Measurements from ENCODE around the gene KLHDC3.

KLHDC3 gene

DNA sequence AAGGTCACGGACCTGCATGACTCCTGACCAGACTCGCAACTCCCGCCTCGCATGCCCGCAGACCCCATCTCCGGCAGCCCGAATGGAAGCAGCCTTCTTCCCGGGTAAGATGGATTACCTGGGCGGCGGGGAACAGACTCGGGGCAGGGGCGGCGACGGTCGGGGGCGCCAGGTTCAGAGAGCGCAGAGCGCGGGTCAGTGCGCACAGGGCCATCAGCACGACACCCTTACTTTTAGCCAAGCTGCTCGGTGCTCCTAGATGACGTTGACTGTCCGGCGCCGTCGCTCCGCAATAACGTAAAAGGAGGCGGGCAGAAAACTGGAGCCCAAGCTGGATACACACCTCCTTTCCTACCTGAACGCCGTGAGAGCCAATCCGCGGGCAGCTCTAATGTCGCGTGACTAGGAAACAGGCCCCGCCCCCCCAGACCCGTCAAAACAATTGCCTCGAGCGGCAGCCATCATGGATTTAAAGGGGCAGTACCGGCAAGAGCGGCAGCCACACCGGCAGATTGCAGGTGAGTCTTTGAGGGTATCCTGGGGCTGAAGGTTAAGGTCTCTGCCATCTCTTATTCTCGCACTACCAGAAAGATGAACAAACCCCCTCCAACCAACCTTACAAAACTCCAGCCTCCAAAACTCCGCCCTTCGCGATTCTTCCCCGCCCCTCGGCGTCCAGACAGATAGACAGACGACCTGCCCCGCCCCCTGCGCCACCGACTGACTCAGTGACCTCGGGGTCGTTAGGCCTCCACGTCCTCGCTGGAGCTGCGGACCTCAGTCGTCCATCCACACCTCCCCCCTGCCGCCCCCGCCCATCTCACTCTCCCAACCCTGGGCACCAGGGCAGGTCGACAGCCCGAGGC, 45.4 kb downstream of the KLHDC3 start, which contains the start of the genes KLC4 and MRPL2:
Gene KLC4, plus strand, starts transcription at position 464 of the 866 bp plus-strand sequence. CDS start 1,705 bp downstream, outside the sequence.
Gene MRPL2, minus strand, starts transcription at position 267 of the 866 bp plus-strand sequence. Its CDS starts 53 bp downstream, at position 214.
- peak; percentile 99 for DNase-seq

DNA sequence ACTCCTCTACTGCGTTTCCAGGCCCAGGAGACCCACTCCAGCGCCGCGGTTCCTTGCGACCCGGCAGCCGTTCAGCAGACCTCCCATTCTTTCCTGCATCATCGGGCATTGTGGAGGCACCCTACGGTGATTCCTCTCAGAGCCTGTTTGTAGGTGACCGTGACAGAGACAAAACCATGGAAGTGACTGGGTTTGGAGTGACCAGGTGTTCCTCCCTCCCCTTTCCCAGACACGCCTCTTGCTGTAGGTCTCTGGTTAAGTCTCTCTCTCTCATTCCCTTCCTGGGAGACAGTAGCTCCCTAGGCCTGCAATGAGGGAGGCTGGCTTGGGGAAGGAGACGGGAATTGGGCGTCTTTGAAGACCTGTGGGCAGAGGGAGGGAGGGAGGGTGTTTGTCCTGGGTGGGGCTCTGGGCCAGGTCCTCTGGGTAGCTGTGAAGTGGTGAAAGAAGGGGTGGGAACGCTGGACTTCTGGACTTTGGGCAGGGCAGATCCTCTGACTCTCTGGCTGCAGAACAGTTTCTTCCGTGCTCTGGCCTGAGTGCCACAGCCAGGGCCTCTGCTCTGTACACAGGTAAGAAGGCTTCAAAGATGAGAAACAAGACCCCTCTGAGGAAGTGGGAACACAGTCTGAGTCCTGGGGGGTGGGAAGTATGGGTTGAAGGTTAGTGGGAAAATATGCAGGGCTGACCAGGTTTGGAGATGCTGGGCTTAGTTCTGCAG, 46.1 kb downstream of the KLHDC3 start:
- DNase-seq: no peak

DNA sequence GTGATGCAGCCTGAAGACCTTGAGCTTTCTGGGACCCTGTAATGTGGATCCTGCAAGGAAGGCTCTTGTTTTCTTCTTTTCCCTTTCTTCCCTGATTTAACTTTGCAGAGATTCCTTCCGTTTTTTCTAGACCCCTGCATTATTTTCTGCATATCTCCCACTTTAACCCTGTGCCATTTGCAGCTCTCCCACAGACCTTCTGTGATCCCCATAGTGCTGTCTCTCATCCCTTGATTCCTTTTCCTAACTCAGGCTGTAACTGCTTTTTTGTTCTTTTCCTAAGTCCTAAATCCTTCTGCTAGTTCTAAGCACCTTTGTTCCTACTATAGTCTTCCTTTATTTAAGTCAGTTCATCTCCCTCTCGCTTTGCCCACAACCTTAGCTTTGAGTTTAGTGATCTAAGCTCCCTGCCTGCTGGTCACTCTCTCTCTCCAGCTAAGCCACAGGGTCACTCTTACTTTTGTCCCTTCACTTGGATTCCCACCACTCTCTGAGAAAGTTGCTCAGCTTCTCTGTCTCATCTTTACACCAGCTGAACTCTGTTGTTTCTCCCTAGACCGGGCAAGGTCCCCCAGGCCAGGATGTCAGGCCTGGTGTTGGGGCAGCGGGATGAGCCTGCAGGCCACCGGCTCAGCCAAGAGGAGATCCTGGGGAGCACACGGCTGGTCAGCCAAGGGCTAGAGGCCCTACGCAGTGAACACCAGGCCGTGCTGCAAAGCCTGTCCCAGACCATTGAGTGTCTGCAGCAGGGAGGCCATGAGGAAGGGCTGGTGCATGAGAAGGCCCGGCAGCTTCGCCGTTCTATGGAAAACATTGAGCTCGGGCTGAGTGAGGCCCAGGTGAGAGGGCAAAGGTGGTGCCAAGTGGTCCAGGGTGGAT, 46.9 kb downstream of the KLHDC3 start:
- DNase-seq: no peak

DNA sequence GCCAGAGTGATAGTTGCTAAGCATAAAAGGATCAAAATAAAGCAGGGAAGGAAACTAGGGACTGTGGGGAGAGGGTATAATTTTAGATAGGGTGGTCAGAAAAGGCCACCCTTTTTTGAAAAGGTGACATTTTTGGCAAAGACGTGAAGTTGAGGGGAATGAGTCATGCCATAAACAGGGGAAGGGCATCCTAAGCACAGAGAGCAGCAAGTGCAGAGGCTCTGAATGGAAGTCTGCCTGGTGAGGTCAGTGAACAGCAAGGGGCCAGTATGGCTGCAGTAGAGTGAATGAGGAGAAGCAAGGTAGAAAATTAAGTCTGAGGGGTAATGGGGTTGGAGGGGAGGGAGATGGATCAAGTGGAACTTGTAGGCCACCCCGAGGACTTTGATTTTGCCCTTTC, 47.8 kb downstream of the KLHDC3 start:
- DNase-seq: no peak

DNA sequence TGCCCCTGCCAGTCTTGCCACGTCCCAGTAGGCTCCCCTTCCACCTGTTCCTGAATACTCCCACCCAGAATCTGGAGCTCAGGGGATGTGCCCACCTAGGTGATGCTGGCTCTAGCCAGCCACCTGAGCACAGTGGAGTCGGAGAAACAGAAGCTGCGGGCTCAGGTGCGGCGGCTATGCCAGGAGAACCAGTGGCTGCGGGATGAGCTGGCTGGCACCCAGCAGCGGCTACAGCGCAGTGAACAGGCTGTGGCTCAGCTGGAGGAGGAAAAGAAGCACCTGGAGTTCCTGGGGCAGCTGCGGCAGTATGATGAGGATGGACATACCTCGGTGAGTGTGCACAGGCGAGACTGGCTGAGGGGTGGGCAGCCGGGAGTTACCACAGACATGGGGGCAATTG, 48.8 kb downstream of the KLHDC3 start:
- no peak for DNase-seq

DNA sequence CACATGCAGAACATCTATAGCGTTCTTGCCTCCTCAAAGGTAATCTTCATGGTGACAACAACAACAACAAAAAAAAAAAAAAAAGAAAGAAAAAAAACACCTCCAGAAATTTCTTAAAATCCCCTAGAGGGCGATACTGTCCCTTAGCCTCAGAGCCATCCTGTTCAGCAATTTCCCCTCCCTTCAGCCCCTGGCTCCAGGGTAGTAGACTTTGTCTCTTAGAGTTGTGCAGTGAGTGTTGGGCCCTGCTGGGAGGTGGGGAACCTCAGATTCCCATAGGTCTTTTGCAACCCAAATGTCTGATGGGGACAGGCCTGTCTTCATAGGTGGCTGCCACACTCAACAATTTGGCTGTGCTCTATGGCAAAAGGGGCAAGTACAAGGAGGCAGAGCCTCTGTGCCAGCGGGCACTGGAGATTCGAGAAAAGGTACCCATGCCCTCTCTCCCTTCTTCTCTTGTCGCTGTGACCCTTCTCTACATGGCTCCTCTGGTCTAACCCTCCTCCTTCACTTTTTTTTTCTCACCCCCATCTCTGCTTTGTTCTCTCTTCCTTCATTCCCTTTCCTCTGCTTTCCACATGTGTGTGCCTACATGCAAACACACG, 56.1 kb downstream of the KLHDC3 start:
- DNase-seq: no peak

All from activated effector memory CD4-positive, alpha-beta T cell treated with anti-CD3 and anti-CD28 coated beads, Interleukin-2, amount 50 U/mL, for 16 hours (primary cell).